ENCODE measurements around the gene ZFPM1. TPM values are rescaled to one million over a fixed set of nuclear protein-coding genes. Genes with fewer than 3 reads are reported as not detected.

Gene ZFPM1
- polyA plus RNA-seq, 1 experiment = 0.22 TPM

DNA sequence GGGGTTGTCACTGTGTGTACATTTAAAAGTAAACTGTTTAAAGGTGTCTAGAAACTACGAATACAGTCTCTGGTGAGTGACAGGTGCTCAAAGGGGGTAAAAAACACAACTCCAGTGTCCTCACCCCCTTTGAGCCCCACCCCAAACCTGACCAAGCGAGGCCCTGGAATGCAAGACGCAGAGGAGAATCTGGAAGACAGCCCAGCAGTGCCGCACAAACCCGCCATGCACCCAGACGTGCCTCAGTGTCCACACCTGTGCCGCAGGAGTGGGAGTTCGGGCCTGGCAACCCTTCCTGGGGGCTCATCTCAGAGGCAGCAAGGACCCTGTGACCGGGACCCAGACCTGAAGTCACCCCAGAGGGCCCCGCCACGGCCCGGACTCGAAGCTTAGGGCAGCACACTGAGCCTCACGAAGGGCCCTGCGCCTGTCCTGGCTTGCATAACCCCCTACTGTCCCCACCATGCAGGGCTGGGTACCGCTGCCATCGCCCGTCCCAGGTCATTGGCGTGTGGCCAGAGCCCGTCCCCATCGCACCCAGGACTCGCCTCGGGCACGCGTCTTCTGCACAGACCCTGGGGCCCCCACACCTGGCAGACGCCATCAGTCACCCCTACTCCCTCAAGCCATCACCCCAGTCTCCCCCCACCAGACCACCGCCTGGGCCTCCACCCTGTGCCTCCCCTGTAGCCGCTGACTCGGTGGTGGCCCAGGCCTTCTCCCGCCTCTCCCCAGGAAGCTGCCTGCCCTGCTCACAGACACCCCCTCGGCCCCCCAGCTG is 84.1 kb downstream of the ZFPM1 start:
- TF ChIP-seq CTCF (IDR thresholded peaks at IDR 0.05; ENCODE audit: insufficient read depth, low read depth, low read length) = no peak
- Histone ChIP-seq H3K27me3 (ENCODE audit: control insufficient read depth, insufficient read depth, low read length) (peaks cover 17% of the 10 kb centered on the region), H3K36me3 (ENCODE audit: control insufficient read depth, insufficient read depth, low read length) (peaks cover 4% of the 10 kb centered on the region; the same call in 1 of the 2 replicates), H3K4me3 (ENCODE audit: low read depth, low read length) (no peak overlapping the region)
- POLR2A ChIA-PET = no interaction called here
- no peak for DNase-seq (ENCODE audit: low read depth)
- CTCF ChIA-PET = interaction anchor here (1.7 kb wide), 1 partner anchor 24 kb away, joined by 3 read pairs; no protein-coding TSS in a partner anchor

- CTCF ChIA-PET = interaction anchor here (1.7 kb wide), 1 partner anchor 23 kb away, joined by 3 read pairs; no protein-coding TSS in a partner anchor
- POLR2A ChIA-PET = no interaction called here
These were observed 84.8 kb downstream of the ZFPM1 start for GRCh38 chr16:88537859-88538258.

DNA sequence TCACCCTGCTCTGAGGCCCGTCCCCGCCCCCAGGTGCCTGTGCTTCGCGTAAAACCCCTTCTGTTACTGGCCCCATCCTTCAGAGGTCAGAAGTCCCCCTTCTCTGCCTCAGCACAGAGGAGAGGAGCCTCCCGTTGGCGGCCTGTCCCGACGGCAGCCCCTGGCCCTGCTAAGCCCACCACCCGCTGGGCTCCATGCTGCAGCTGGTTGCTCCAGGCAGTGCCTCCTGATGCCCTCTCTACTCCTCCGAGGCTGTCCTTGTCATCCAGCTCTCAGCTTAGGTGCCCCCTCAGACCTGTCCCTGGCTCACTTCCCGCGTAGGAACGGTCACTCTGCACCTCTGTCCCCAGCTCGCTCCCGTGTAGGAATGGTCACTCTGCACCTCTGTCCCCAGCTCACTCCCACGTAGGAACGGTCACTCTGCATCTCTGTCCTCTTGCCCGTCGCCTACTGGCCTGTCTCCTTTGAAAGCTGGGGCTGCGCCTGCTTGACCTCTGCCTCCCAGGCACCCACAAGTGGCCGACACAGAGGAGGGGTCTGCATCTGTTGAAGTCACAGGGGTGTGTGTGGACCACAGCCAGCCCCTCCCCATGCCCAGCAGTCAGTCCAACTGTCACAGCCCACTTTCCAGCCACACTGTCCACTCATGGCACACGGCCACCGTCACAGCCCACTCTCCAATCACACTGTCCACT is 85.4 kb downstream of the ZFPM1 start:
- no peak for DNase-seq (ENCODE audit: low read depth)
- POLR2A ChIA-PET = no interaction called here

More at GRCh38 chr16:88537859-88538258, 84.8 kb downstream of the ZFPM1 start:
- H3K27me3 ChIP-seq (ENCODE audit: control insufficient read depth, insufficient read depth, low read length) = peaks cover 17% of the 10 kb centered on the region
- TF ChIP-seq CTCF (IDR thresholded peaks at IDR 0.05; ENCODE audit: insufficient read depth, low read depth, low read length) = no peak
- DNase-seq (ENCODE audit: low read depth) = no peak
- H3K4me3 ChIP-seq (ENCODE audit: low read depth, low read length) = no peak overlapping the region
- peaks cover 4% of the 10 kb centered on the region; the same call in 1 of the 2 replicates for H3K36me3 ChIP-seq (ENCODE audit: control insufficient read depth, insufficient read depth, low read length)

DNA sequence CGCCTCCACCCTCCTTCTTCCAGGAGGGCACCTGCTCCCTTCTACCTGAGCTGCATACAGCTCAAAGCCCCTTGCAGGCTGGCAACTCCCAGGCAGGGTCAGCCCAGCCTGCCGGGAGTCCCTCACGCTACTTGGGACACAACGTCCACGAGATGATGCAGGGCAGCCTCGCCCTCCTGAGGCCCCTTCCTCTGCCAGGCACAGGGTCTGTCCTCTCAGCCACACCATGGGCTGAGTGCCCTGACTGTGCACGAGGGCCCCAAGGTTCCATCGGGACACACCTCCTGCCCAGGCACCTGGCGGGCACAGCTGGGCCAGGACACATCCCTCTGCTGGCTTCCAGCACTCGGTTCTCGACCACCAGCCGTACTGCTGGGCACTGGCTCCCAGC is 86.2 kb downstream of the ZFPM1 start:
- no peak for TF ChIP-seq CTCF (IDR thresholded peaks at IDR 0.05; ENCODE audit: insufficient read depth, low read depth, low read length)
- POLR2A ChIA-PET = no interaction called here
- CTCF ChIA-PET = interaction anchor here (0.7 to 1.7 kb wide), 2 partner anchors 21 to 29 kb away, joined by 3 read pairs; no protein-coding TSS in a partner anchor

More for the DNA sequence above, 85.4 kb downstream of the ZFPM1 start:
- Histone ChIP-seq H3K4me3 (ENCODE audit: low read depth, low read length) (no peak overlapping the region), H3K36me3 (ENCODE audit: control insufficient read depth, insufficient read depth, low read length) (peaks cover 4% of the 10 kb centered on the region; the same call in 1 of the 2 replicates), H3K27me3 (ENCODE audit: control insufficient read depth, insufficient read depth, low read length) (peaks cover 17% of the 10 kb centered on the region)
- TF ChIP-seq CTCF (IDR thresholded peaks at IDR 0.05; ENCODE audit: insufficient read depth, low read depth, low read length) = no peak
- CTCF ChIA-PET = interaction anchor here (1.7 kb wide), 1 partner anchor 22 kb away, joined by 3 read pairs; no protein-coding TSS in a partner anchor

More for the DNA sequence above, 86.2 kb downstream of the ZFPM1 start:
- no peak overlapping the region for H3K4me3 ChIP-seq (ENCODE audit: low read depth, low read length)
- H3K36me3 ChIP-seq (ENCODE audit: control insufficient read depth, insufficient read depth, low read length) = peaks cover 4% of the 10 kb centered on the region; the same call in 1 of the 2 replicates
- peaks cover 17% of the 10 kb centered on the region for H3K27me3 ChIP-seq (ENCODE audit: control insufficient read depth, insufficient read depth, low read length)
- no peak for DNase-seq (ENCODE audit: low read depth)
